NK-92 treated with Interleukin-12 subunit alpha and Interleukin-12 subunit beta, amount 100 ng/mL, for 24 hours (cell line): ENCODE results near the gene TMEM145.

Experiments used
- DNase-seq: peaks from one replicate; lab custom pipeline; 2025; lab: John Stamatoyannopoulos, UW

TMEM145 gene

DNA sequence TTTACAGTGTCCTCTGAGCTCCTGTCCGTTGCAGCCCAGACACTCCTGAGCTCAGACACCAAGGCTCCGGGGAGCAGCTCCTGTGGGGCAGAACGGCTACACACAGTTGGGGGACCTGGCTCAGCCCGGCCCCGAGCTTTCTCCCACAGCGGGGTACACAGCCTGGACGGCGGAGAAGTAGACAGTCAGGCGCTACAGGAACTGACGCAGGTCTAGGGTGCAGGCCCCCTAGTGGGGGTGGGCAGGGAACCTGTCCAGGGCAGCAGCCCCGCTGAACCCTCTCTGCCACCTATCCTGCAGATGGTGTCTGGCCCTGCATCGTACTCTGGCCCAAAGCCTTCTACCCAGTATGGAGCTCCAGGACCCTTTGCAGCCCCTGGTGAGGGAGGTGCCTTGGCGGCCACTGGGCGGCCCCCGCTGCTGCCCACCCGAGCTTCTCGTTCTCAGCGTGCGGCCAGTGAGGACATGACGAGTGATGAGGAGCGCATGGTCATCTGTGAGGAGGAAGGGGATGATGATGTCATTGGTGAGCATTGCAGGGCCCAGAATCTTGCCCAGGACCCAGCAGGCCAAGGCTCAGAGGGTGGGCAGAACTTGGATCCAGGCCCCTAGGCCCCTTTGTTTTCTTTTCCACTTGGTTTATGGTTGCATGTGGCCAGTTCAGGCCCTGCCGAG lies 24.1 kb upstream of the TMEM145 start:
- DNase-seq = no peak

DNA sequence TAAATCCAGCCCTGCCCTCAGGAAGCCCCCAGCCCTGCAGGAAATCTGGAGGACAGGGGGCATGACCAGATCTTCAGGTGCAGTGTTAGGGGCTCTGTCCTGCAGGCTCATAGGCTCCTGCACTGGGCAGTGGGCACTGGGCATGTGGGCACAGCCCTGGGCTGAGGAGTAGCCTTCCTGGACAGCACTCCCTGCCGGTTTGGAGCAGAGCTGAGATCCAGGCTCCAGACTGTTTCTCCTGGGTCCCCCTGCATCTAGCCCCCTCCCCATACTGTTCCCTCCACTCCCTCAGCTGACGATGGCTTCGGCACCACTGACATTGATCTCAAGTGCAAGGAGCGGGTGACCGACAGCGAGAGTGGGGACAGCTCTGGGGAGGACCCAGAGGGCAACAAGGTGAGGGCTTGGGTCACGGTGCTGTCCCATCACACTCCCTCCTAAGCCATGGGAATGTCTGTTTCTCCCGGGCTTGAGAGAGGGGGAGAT lies 23.5 kb upstream of the TMEM145 start:
- no peak for DNase-seq

DNA sequence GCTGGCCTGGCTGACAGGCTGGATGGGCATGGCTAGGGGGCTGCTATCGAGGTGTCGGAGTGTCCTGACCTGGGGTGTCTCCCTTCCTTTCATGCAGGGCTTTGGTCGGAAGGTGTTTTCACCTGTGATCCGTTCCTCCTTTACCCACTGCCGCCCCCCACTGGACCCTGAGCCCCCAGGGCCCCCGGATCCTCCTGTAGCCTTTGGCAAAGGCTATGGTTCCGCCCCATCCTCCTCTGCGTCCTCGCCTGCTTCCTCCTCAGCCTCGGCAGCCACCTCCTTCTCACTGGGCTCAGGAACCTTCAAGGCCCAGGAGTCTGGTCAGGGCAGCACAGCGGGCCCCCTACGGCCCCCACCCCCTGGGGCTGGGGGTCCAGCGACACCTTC lies 23.0 kb upstream of the TMEM145 start:
- no peak for DNase-seq

DNA sequence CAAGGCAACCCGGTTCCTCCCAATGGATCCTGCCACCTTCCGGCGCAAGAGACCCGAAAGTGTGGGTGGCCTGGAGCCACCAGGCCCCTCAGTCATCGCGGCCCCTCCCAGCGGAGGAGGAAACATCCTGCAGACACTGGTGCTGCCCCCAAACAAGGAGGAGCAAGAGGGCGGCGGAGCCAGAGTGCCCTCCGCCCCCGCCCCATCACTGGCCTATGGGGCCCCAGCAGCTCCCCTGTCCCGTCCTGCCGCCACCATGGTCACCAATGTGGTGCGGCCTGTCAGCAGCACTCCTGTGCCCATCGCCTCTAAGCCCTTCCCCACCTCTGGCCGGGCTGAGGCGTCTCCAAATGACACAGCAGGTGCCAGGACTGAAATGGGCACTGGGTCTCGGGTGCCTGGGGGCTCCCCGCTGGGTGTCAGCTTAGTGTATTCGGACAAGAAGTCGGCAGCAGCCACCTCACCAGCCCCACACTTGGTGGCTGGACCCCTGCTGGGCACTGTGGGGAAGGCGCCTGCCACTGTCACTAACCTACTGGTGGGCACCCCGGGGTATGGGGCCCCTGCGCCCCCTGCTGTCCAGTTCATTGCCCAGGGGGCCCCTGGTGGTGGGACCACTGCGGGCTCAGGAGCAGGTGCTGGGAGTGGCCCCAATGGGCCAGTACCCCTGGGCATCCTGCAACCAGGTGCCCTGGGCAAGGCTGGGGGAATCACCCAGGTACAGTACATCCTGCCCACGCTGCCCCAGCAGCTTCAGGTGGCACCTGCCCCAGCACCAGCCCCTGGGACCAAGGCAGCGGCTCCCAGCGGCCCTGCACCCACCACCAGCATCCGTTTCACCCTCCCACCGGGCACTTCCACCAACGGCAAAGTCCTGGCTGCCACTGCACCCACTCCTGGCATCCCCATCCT lies 22.3 kb upstream of the TMEM145 start:
- DNase-seq = no peak

DNA sequence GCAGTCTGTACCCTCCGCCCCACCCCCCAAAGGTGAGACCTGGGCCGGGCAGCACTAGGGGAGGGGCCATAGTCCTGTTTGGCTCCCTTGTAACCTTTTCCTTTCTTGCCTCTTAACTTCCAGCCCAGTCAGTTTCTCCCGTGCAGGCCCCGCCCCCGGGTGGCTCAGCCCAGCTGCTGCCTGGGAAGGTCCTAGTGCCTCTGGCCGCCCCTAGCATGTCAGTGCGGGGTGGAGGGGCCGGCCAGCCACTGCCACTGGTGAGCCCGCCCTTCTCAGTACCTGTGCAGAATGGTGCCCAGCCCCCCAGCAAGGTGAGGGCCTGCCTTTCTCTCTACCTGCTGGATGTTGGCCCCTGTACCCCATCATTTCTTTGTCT lies 21.7 kb upstream of the TMEM145 start:
- DNase-seq = no peak

DNA sequence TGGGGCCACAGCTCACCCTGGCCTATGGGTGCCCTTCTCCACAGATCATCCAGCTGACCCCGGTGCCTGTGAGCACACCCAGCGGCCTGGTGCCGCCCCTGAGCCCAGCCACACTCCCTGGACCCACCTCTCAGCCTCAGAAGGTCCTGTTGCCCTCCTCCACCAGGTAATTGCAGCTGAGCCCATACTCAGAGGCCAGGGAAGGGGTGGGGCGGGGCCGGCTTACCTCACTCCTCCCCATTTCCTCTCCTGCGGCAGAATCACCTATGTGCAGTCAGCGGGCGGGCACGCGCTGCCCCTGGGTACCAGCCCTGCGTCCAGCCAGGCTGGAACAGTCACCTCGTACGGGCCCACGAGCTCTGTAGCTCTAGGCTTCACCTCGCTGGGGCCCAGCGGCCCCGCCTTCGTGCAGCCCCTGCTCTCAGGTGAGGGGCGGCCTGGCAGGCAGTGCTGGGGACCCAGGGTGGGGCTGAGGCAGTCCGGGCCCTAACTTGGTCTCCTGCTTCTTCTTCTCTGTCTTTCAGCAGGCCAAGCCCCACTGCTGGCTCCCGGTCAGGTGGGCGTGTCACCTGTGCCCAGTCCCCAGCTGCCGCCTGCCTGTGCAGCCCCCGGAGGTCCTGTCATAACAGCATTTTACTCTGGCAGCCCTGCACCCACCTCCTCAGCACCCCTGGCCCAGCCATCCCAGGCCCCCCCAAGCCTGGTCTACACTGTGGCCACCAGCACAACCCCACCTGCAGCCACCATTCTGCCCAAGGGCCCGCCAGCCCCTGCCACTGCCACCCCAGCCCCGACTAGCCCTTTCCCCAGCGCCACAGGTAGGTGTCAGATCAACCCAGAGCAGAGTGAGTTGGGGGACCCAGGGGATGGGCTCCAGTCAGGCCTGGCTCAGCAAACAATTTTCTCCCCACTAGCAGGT lies 20.8 kb upstream of the TMEM145 start:
- no peak for DNase-seq

DNA sequence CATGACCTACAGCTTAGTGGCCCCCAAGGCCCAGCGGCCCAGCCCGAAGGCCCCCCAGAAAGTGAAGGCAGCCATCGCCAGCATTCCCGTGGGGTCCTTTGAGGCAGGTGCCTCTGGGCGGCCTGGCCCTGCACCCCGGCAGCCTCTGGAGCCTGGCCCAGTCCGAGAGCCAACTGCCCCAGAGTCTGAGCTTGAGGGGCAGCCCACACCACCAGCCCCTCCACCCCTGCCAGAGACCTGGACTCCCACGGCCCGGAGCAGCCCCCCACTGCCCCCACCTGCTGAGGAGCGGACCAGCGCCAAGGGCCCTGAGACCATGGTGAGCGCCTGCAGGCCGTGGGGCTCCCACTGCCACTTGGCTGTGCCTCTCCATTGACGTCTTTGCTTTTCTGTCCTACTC lies 20.1 kb upstream of the TMEM145 start:
- DNase-seq = no peak

DNA sequence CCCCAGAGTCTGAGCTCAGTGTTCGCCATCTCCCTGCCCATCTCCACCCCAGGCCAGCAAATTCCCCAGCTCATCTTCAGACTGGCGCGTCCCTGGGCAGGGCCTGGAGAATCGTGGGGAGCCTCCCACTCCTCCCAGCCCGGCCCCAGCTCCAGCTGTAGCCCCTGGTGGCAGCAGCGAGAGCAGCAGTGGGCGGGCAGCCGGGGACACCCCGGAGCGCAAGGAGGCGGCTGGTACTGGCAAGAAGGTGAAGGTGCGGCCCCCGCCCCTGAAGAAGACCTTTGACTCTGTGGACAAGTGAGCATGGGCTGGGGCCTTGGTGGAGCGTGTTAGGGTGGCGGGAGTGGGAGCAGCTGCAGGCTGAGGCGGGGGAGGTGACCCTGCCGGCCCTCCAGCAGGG lies 19.6 kb upstream of the TMEM145 start:
- DNase-seq = no peak

DNA sequence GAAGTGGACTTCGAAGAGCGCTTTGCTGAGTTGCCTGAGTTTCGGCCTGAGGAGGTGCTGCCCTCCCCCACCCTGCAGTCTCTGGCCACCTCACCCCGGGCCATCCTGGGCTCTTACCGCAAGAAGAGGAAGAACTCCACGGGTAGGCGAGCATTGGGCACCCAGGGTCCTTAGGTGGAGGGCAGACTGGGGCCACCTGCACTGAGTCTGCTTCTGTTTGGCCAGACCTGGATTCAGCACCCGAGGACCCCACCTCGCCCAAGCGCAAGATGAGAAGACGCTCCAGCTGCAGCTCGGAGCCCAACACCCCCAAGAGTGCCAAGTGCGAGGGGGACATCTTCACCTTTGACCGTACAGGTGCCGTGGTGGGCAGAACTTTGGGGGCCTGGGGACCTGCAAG lies 19.2 kb upstream of the TMEM145 start:
- no peak for DNase-seq

DNA sequence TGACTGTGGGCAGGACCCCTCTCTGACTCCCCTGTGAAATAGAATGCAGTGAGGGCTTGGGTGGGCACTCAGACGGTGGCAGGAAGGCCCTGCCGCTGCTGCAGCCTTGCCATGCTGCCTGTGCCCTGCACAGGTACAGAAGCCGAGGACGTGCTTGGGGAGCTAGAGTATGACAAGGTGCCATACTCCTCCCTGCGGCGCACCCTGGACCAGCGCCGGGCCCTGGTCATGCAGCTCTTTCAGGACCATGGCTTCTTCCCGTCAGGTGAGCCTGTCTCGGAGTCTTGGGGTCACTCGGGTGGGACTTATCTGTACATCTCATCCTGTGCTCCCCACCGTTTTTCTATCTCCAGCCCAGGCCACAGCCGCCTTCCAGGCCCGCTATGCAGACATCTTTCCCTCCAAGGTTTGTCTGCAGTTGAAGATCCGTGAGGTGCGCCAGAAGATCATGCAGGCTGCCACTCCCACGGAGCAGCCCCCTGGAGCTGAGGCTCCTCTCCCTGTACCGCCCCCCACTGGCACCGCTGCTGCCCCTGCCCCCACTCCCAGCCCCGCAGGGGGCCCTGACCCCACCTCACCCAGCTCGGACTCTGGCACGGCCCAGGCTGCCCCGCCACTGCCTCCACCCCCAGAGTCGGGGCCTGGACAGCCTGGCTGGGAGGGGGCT lies 18.5 kb upstream of the TMEM145 start:
- no peak for DNase-seq

DNA sequence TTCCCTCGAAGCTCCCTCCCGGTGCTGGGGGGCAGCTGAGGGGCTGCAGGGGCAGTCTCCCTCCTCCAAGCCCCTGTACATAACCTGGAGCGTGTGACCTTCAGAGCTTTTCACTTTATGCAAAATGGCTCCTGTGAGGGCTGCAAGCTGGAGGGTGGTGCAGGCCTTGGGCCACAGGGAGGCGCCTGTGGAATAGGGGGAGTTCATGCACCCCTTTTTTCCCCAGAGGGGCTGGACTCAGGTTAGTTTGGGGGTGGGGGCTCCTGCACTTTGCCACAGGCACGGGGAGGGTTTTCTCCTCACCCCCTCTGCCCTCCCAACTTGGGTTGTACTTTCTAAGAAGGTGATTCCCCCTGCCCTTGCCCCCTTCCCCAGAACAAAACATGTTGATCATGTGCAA lies 17.8 kb upstream of the TMEM145 start:
- DNase-seq = no peak

DNA sequence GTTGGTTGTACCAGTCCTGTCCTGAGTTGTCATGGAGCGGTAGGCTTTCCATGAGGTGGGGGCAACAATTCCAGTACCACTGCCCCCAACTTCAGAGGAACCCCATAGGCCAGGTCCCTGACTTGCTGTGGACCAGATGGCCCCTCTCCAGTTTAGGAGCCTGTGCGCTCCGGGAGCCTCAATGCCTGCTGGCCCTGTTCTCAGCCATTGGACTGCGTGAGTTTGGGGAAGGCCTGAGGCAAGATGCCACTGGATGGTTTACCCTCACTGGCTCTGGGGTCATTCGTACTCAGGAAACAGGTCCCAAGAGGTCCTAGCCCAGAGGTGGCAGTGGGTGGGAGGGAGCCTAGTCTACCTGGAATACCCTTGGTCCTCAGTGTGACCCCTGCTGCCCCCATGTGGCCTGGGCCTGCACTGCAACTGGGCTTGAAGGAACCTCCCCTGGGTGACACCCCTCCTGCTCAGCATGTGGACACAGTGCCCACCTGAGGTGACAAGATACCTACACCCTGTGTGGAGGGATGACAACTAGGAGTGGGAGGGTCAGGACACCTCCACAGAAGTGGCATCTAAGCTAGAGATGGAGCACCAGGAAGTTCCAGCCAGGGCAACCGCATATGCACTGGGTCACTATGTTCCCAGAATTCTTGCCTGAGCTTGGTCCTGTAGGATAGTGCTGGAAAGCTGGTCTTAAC lies 17.1 kb upstream of the TMEM145 start:
- DNase-seq = peak; percentile 65

DNA sequence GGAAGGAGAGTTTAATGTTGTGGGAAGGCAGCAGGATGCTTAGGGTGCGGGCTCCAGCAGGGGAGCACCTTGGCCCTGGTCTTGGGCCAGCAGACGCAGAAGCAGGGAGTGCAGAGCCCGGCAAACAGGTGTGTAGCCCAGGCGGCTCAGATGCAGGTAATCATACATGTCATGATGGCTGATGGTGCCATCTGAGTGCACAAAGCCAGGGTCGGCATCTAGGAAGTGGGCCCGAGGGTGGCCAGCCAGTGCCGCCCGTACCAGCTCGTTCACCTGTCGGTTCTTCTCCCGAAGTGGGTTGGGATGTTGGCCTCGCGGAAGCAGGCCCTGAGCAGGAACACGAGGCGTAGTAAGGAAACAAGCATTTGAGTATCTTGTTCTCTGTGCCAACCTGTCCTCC lies 16.1 kb upstream of the TMEM145 start:
- DNase-seq = no peak

DNA sequence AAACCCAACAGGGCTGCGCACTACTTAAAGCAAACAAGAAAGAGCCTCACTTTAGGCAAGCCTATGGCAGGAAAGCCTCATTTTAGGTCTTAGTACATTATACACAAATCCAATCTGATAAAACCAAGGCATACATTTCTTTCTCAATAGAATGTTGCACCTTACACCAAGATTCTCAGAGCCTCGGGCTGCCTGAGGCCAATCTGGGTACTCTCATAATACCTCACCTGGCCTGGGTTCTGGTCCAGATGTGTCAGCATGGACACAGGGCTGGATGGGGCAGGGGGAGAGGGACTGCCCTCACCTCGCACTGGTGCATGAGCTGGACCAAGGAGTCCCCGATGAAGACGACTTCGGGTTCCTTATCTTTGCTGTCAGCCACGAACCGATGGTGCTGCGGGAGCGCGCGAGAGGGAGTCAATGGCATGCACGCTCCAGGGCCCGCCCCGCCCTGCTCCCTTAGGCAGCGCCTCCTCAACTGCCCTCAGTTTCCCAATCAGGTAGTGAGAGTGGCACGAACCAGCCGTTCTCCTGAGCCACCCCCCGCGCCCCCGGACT lies 11.4 kb upstream of the TMEM145 start, which contains the start of gene PRR19:
TSS of gene PRR19 (plus strand) at position 487 of the 558 bp plus-strand sequence. CDS start 7,453 bp downstream, outside the sequence.
- DNase-seq = no peak

DNA sequence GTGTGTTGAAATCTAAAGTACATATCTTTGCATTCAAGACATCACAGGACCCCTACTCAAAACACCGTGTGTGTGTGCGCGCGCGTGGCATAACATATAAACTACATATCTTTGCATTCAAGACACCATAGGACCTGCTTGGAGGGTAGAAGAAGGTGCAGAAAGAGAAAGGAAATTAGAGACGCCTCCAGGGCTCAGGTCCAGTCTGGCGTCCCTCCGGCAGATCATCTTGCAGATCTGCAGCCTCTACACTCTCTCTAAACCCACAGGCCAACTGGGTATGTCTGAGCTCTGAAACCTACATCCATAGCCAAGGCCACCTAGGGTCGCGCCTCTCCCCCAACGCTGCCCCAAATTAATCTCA lies 10.0 kb upstream of the TMEM145 start:
- DNase-seq = no peak

DNA sequence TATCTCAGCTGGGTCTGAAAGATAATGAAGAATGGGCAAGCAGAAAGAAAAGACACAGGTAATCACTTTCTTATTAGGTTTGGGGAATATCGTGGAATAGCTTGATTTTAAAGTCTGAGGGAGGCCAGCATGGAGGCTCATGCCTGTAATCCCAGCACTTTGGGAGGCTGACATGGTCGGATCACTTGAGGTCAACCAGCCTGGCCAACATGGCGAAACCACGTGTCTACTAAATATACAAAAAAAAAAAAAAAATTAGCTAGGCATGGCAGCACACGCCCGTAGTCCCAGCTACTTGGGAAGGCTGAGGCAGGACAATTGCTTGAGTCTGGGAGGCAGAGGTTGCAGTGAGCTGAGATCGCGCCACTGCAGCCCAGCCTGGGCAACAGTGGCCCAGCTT lies 9.2 kb upstream of the TMEM145 start:
- no peak for DNase-seq

DNA sequence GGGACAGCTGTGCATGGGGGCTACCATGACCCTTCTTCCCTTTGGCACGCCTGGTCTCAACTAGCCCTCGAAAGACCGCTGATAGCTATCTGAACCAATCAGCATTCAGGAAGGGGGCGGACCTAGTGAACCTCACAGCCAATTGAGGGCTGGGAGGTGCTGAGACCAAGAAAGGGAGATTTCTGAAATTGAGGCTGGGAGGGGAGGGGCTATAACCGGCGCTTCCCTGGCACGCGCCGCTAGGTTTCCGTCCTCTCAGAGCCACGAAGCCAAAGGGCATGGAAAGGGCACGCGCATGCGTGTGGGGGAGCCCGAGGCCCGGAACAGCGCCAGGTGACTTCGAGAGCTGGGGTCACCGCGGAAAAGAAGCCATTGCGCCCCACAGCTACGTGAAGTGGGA lies 6.5 kb upstream of the TMEM145 start:
- DNase-seq = no peak

DNA sequence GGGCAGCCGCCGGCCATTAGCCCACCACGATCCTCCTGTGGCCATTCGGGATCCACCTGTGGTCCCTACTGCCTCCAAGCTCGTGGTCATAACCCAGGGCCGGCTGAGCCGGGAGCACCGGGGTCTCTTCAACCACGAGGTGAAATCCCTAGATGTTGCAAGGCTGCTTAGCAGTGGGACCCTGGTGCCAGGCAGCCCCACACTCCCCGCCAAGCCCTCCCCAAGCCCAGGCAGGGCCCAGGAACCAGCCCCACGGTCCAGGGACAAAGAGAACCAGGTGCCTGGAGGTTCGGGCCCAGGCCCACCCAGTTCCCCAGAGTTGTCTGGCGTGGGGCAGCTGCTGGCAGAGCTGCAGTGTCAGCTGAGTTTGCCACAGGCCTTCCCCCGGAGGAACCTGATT lies 3.4 kb upstream of the TMEM145 start:
- no peak for DNase-seq

DNA sequence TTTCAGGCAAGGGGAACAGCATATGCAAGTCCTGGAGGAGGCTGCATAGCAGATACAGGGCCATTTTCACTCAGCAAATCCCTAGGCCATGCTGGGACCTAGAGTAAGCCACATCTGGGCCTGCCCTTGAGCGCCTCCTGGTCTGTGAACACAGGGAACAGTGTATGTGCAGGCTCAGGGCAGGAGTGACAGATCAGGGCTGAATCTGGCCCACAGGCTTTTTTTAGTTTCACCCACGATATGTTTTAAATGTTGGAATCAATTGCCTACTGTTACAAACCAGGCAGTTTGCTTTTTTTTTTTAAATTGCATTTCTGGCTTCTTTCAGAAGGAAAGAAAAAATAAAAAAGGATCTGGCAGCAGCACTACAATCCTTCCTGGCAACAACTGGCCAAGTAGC lies 1.5 kb upstream of the TMEM145 start:
- DNase-seq = no peak

DNA sequence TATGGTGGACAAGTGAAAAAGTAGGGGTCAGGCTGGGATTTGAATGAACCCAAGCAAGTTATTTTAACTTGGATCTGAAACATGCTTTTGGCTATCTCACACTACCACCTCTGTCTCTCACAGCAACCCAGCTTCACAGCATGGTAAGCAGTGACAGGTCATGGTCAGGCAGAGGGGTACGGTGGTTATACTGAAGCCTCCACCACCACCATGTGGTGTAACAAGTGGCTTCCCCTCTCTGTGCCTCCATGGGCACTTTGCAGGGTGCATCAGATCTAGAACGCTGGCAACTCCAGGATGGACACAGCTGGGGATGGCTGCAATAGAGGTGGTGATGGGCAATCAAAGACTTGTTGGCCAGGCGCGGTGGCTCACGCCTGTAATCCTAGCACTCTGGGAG lies 739 bp upstream of the TMEM145 start:
- no peak for DNase-seq
